HG02588 (cell line): ENCODE results near the gene ENOX2.

Experiments used
- ATAC-seq: cut with Tn5 transposase; IDR thresholded peaks from one replicate; pipeline ENCODE4 v1.9.1; 2021; ENCODE audit warnings: mild to moderate bottlenecking, moderate library complexity; ENCODE audit not compliant: unreplicated experiment

Gene ENOX2

DNA sequence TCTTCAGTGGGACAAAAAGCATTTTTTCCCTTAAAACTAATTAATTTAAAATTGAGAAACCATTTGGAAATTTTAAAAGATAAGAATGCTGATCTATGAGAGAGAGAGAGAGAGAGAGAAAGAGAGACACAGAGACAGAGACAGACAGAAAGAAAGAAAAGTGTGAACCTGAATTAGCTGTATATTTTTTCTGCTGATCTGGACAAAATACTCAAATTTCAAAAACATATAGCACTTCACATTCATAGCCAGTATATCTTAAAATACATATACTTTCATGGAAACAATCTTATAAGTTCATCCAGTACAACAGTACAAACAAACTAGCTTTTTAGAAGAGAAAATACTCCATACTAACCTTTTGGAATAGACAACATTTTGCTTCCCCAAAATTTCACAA is 18.4 kb downstream of the ENOX2 start:
- ATAC-seq = no peak

DNA sequence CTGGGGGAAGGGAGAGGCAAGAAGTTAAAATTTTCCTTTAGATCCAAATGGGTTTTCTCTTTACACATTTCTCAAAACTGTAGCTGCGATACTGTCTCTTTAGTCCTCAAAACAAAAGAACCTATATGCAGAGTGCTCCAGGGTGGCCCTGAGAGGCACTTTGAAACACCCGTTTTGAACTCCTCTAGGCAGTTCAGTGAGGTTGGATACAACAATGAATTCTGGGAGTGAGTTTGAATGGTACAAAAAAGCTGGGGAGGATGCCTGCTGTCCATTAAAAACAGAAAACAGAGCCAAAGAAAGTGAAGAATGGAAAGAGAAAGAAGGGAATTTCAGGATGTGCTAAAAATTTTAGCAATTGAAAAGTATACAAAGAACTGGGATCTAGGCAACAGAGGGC is 23.1 kb downstream of the ENOX2 start:
- no peak for ATAC-seq

DNA sequence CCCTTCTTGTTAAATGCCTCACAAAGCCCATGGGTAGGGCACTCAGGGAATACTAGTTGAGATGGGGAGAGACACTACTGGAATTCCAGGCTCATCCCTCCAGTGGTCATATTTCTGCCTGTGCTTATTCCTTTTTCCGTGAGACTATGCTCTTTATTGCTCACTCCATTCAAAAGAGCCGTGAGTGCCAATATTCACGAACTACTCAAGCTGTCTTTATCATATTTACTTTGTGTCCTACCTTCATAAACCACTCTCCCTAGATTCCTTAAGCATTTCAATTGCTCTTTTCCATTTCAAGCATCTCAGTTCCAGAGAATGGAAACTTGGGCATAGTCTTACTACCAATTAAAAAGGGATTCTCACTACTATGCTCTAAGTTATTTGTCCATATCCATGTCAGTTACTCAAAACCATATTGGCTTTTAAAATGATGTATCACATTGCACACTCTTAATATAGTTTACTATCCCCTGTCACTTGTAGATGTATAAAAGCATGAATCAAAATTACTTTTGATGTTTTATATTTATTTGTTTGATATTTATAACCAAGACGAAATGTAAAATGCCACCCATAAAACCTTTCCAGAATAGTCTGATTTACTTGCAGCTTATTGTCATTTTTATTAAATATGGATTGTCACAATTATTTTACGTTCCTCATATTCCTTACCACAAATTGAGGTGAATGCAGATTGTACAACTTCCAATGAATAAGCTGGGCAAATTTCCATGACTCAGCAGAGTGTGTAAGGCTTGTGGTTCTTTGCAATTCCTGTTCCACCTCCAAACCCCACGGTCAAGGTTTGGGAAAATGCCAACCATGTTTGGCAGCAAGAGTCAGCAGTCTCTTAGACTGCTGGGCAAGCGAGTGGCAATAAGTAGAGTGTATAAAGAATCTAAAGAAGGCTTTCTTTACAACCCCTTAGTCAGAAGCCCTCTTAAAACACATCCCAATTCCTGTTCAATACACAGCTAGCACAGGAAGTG is 24.4 kb downstream of the ENOX2 start:
- no peak for ATAC-seq

DNA sequence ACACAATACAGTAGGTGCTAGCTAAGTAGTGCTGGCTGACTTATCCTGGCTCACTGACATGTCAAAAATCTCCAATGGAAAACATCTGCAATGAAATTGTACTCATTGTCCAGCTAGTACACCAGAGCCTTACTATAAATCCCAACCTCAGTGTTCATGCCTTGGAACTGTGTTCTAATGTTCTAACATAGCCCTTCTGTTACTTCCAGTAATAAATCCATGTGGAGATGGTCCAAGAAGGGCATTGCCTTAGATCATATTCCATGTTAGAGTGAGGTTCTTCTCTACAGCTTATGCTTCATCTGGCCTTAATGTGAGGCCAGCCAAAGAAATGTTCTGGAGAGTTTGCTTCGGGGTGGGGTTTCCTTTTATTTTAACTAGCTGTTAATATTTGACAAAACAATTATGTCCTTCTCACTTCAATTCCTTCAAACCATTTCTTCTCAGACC is 25.1 kb downstream of the ENOX2 start:
- ATAC-seq = no peak

DNA sequence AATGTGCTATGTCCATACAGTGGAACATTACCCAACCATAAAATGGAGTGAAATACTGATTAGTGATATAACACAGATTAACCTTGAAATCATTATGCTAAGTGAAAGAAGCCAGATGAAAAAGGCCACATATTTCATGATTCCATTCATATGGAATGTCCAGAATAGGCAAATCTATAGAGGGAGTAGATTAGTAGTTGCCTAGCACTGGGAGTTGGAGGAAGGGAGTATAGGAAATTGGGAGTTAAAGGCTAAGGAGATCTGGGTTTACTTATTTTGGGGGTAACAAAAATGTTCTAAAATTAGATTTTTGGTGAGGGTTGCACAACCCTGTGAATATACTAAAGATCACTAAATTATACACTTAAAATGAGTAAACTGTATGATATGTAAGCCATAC is 26.8 kb downstream of the ENOX2 start:
- no peak for ATAC-seq

DNA sequence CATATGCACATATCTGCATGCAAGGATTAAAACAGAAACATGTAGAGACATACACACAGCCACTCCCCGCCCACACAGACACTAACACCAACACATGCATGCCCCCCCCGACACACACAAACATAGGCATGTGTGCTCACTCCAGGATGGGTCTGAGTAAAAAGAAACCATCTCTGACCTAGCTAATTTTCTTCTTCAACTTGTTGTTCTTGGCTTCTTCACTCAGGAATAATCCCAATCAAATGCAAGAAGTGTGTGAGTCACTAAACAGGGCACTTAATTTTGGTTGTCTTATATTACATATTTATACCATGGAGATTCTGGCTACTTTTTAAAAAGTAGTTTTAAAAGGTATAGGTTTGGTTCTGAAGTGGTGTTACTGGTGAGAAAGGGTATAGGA is 28.3 kb downstream of the ENOX2 start:
- no peak for ATAC-seq

DNA sequence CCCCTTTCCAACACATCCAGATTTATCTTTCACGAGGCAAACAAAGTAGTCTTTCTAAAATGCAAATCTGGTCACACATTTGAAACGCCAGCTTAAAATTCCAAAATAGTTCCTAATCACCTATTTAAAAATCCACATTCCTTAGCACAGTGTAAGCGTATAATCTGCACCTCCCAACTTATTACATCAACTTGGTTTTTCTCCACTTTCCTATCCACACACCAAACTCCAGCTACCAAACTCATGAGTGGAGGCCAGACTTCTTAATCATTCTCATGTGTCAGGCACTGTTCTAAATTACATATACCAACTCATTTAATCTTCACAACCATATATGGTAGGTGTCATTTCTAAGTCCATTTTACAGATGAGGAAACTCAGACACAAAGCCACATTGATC is 33.8 kb downstream of the ENOX2 start:
- no peak for ATAC-seq

DNA sequence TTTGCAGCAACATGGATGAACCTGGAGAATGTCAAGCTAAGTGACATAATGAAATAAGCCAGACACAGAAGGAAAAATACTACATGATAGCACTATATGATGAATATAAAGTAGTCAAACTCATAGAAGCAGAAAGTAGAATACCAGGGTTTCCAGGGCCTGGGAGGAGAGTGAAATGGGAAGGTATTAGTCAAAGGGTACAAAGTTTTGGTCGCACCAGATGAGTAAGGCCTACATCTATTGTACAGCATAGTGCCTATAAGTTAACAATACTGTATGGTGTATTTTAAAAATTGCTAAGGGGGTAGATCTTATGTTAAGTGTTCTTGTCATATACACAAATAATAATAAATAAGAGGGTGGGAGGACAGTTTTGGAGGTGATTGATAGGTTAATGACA is 41.5 kb downstream of the ENOX2 start:
- no peak for ATAC-seq

DNA sequence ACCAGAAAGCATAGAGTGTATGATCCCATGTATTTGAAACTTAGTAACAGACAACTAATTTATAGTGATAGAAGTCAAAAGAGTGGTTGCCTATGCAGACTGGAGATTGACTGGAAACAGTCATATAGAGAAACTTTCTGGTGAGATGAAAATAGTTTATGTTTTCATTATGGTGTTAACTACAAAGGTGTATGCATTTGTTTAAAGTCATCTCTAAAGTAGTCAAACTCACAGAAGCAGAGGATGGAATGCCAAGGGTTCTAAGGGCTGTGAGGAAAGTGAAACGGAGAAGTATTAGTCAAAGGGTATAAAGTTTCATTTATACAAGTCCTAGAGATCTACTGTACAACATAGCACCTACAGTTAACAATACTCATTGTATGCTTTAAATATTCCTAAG is 45.8 kb downstream of the ENOX2 start:
- ATAC-seq = peak; percentile 93

DNA sequence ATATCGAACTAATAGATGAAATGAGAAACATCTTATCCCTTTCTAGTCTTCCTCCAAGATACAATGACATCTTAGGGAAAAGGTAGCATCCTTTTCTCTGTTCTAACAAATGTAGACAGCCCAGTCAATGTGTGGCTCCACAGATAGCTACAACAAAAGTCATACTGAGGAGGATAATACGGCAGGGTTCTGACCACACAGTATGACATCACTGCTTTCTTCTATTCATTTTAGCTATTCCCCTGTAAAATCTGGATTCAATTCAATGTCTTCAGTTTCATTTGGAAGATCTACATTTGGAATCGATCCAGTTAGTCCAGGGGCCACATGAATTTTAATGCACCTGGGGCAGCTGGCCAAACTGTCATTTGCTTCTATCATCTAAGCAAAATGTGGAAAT is 51.4 kb downstream of the ENOX2 start:
- ATAC-seq = no peak

DNA sequence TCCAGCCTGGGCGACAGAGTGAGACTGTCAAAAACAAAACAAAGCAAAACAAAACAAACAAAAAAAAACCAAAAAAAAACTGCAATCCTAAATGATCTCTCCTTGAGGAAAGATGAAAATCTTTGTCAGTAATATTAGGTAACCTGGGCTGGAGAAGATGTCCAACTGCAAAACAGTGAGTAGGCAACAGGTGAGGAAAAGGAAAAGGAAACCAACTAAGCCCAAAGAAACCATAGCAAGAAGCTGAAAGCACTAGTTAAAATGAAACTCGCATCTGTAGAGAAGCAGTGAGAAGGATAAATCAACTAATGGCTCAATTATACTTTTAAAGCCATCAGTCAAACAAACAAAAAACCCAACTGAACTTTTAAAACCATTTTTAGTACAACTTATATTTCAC is 54.2 kb downstream of the ENOX2 start:
- ATAC-seq = peak; percentile 68

DNA sequence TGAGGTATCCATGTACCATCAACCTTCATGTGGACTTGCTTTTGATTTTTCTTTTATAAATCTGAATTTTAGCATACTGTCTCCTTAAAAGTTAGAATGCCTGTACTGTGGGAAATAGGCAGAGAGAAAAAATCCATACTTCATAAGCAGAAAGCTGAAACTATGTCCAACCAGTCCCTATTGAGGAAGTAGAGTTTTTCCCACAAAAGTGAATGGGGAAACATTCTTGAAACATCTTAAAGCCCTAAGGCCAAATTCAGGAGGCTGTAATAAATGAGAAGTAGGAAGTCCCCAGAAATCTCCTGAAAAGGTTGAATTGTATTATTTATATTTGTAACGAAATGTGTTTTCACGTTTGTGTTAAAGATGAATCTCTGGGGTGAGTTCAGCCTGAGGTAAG is 56.3 kb downstream of the ENOX2 start:
- no peak for ATAC-seq

DNA sequence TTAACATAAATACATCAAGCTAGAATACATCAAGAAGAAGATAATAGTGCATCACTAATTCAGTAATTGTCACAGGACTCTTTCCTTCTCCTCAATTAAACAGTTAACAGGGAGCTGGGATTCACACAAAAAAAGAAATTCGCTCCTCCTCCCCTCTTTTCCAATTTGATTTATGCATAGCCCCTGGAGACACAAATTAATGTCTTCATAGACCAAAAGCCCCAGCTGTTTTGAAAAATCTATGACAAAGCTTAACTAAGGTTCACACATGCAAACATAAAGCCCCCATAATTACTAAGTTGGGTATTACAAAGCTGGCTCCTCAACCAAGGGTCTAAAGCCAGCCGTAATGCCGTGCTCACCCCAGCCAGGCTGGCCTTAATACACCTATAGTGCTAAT is 61.2 kb downstream of the ENOX2 start:
- no peak for ATAC-seq

DNA sequence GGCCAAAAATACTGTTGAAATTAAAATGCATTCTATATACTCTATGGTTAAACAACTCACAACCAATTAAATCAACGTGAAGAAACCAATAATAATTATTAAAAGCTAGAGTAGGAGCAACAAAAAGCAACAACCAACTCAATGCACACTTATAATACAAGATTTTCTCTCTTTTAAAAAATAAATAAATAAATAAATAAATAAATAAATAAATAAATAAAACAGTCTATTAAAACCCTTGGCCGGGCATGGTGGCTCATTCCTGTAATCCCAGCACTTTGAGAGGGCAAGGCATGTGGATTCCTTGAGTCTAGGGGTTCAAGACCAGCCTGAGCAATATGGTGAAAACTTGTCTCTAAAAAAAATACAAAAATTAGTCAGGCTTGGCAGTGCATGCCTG is 62.7 kb downstream of the ENOX2 start:
- ATAC-seq = no peak

DNA sequence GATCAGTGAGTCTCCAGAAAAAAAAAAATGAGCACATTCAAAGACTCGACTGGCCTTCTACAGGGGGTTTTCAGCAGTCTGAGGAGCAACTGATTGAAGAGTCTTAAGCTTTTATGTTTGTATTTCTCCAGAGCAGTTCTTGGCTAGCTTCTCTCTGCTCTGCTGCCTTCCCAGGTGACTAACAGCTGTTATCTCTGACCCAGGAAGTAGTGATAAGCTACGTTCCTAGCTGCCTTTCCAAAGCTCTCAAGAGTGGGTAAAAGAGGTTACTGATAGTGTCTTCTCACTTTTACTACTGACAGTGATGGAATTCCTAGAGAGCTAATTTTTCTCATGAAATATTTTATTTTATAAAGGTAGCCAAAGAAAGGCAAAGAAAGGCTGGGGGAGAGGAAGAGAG is 66.6 kb downstream of the ENOX2 start:
- ATAC-seq = no peak

DNA sequence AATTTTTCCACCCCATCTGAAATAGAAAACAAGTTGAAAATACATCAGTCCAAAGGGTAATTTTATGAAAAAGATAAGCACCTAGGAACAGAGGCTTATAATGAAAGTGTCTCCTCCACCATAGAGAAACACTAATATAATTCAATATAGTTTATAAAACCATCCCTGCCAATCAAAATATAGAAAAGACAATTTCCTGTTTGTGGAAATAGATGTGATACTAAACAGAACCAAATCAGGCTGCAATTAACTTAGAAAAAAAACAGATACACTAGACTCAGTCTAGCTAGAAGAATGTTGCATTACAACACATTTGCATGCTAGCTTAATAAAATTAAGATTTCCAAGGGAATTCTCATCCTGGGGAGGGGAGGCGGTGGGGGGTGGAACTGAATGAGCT is 68.2 kb downstream of the ENOX2 start:
- no peak for ATAC-seq

DNA sequence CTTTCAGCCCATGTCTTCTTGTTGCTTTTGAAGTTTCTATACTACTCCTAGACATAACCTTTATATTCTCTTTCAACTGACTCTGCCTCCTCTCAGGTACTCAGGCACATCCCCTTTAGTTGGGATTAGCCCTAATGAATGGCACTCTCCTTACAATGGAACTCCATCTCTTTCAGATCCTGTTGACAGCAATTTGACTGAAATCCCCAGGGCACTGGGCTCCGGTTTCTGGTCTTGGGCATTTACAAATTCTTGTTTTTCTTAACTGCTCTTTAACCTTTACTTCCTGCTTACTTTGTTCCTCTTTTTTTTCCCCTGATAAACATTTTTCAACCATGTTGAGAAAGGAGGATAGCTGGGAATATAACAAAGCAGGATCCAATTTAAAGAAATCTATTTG is 68.9 kb downstream of the ENOX2 start:
- no peak for ATAC-seq

DNA sequence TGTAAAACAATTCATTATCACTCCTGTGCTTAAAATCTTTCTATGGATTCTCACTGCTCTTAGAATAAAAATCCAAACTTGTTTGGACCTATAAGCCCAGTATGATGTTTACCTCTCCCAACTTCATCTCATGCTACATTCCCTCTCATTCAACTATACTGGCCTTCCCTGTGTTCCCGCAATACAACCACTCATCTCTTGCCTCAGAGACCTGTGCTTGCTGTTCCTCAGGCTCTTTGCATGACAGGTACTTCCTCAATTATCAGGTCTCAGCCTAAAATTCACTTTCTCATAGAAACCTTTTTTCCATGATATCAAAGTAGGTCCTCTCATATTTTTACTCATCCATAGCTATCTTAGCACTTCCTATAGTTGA is 71.7 kb downstream of the ENOX2 start:
- no peak for ATAC-seq

DNA sequence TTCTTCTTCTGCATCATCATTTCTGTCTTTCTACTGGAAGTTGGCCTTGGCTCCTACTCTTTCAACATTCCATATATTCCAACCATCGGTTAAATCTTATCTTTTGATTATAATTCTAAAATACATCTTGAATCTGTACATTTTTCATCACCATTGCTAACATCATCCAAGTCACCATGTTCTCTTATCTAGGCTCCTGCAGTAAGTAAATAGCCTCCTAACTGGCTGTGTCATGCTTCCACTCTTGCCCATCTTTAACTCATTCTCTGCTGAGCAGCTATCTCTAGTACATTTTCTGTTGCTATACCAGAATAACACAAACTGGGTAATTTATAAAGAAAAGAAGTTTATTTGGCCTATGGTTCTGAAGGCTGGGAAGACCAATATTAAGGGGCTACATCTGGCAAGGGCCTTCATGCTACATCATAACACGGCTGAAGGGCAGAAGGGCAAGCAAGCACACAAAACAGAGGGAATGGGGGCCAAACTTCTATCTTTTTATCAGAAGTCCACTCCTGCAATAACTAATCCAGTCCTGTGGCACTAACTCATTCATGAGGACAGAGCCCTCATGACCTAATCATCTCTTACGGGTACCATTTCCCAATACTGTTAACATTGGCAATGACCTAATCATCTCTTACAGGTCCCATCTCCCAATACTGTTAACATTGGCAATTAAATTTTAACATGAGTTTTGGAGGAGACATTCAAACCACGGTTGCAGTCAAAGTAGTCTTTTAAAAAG is 72.2 kb downstream of the ENOX2 start:
- ATAC-seq = no peak

DNA sequence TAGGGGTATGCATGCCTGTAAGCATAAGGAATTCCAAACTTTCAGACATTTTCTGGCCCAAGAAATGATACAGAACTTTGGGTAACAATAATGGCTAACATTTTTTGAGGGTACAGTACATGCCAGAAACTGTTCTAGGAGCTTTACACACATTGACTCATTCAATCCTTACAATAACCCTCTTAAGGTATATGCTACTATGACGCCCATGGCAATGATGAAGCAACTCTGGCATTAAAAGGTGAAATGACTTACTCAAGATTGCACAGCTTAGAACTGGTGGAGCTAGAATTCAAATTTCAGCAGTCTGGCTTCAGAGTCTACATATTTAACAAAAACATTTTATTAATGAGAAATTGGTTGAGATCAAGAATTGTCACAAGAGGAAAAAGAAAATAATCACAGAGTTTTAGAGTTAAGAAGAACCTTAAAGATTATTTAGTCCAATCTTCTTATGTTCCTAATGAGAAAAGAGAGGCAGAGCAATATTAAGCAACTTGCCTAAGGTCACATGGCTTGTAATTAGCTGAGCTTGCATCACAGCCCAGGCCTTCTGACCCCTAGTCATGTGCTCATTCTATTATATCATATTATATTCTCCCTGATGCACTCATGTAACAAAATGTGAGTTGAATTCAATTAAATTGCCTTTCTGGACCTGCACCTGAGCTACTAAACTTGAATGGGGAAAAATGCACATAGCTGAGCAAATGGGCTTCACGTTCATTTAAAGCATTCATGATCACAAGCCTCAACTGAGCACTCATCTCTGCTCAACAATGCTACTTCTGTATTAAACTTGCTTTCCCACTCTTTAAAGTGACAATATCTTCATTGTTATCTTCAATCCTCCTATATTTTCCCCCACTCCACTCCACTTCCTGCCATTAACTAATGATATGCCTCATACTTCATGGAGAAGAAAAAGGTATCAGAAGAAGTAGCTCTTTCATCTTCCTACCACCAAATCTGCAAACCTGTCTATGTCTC is 73.2 kb downstream of the ENOX2 start:
- ATAC-seq = no peak

DNA sequence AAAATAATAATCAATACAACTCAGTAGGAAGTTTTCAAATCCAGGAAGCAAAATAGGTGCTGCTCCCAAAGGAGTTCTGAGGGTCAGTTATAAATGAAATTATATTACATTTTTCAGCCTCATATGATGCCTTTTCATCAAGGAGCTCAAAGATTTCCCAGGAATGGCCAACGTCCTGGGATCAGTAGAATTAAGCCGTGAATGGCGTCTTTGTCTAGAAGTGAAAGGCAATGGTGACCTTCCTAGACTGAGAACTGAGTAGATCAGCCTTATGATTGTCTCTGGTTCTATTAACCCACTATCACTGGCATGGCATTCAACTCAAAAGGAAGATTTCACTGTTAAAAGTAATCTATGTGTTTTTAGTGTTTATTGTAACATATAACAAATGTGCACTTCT is 74.4 kb downstream of the ENOX2 start:
- no peak for ATAC-seq
